Esophagus mucosa (tissue), 1 donor: ENCODE measurements around the gene ZSWIM4. TPM values are rescaled to one million over a fixed set of nuclear protein-coding genes. Genes with fewer than 3 reads are reported as not detected.

Source experiments
- ATAC-seq: fragments of 200-7000 bp; cut with Tn5 transposase; one replicate; pipeline ENCODE4 v1.9.1; 2020
- total RNA-seq: library from RNA; stranded (reverse); gene quantifications from one replicate; pipeline ENCODE4 v1.2.4, GENCODE V29; 2023
- donor health status: DM: yes; HTN: yes; CAD: no.

Gene ZSWIM4
- total RNA-seq, 1 donor from 2014 or later, result 10.9 TPM

- ATAC-seq, result no peak
Observed at GRCh38 chr19:13813147-13813546, 17.9 kb downstream of the ZSWIM4 start.

GRCh38 chr19:13814550-13814949 is 19.3 kb downstream of the ZSWIM4 start:
- no peak for ATAC-seq

- ATAC-seq, result peak; percentile 27
Observed at GRCh38 chr19:13817018-13817614, 21.9 kb downstream of the ZSWIM4 start.

GRCh38 chr19:13817615-13818371 is 22.6 kb downstream of the ZSWIM4 start:
- peak; percentile 66 for ATAC-seq

- peak; percentile 7 for ATAC-seq
Observed at GRCh38 chr19:13819238-13819637, 24.0 kb downstream of the ZSWIM4 start.

GRCh38 chr19:13821292-13821691 is 26.0 kb downstream of the ZSWIM4 start:
- ATAC-seq, result no peak

GRCh38 chr19:13823256-13823655 is 28.0 kb downstream of the ZSWIM4 start:
- no peak for ATAC-seq

GRCh38 chr19:13823901-13824300 is 28.7 kb downstream of the ZSWIM4 start:
- ATAC-seq, result no peak

GRCh38 chr19:13824703-13825102 is 29.5 kb downstream of the ZSWIM4 start:
- no peak for ATAC-seq

- peak; percentile 27 for ATAC-seq
Observed at GRCh38 chr19:13825489-13826441, 30.5 kb downstream of the ZSWIM4 start.

GRCh38 chr19:13826652-13827235 is 31.5 kb downstream of the ZSWIM4 start:
- no peak for ATAC-seq

- ATAC-seq, result no peak
Observed at GRCh38 chr19:13827656-13828055, 32.4 kb downstream of the ZSWIM4 start.

GRCh38 chr19:13830114-13830740 is 35.0 kb downstream of the ZSWIM4 start:
- no peak for ATAC-seq

GRCh38 chr19:13830741-13831536 is 35.7 kb downstream of the ZSWIM4 start:
- no peak for ATAC-seq

- no peak for ATAC-seq
Observed at GRCh38 chr19:13831537-13832467, 36.6 kb downstream of the ZSWIM4 start.

GRCh38 chr19:13833330-13834243 is 38.3 kb downstream of the ZSWIM4 start:
- peak; percentile 84 for ATAC-seq

- peak; percentile 23 for ATAC-seq
Observed at GRCh38 chr19:13834244-13835069, 39.2 kb downstream of the ZSWIM4 start.
